Measurements from ENCODE around the gene HBZ. TPM values are rescaled to one million over a fixed set of nuclear protein-coding genes. Genes with fewer than 3 reads are reported as not detected.
"Not testable (repeated sequence)": the region's sequence is repeated elsewhere in the genome, so short reads cannot be mapped to it uniquely, and the experiment has no call there.

HBZ gene

GRCh38 chr16:194516-194915, 42.1 kb downstream of the HBZ start:
- H3K4me1 ChIP-seq (ENCODE audit: control insufficient read depth, low read depth, low read length): no peaks in the 10 kb centered on the region
- no peak overlapping the region for H3K9ac ChIP-seq (ENCODE audit: low read length)
- H3K27me3 ChIP-seq (ENCODE audit: insufficient read depth, low read length, poor library complexity): no peaks in the 10 kb centered on the region
- H3K27ac ChIP-seq (ENCODE audit: low read depth, low read length): no peak overlapping the region
- H2BK15ac ChIP-seq (replicated peaks; ENCODE audit: low read depth): no peak overlapping the region
- H2BK5ac ChIP-seq (ENCODE audit: low read length): no peak overlapping the region
- H3K4me2 ChIP-seq (ENCODE audit: low read length): no peak overlapping the region
- no peak overlapping the region for H2AK5ac ChIP-seq (ENCODE audit: low read length)
- peaks cover 14% of the 10 kb centered on the region for H3K79me1 ChIP-seq (ENCODE audit: low read length)
- H4K5ac ChIP-seq (ENCODE audit: low read length): no peak overlapping the region
- H4K8ac ChIP-seq (ENCODE audit: low read depth, low read length): no peak overlapping the region
- no peak overlapping the region for H3K23ac ChIP-seq (ENCODE audit: low read length)
- H3K4me3 ChIP-seq (ENCODE audit: low read length): no peak overlapping the region
- H2BK120ac ChIP-seq (ENCODE audit: low read depth, low read length): no peak overlapping the region
- no peak overlapping the region for H3K18ac ChIP-seq (ENCODE audit: low read length)
- no peak overlapping the region for H3K56ac ChIP-seq (ENCODE audit: low read length)
- DNase-seq: no peak
- no CpG with 5 or more reads among the region's 6 CpGs for WGBS (ENCODE audit: extremely low coverage, insufficient coverage, low lambda C conversion rate)
- no peaks in the 10 kb centered on the region for H3K79me2 ChIP-seq (ENCODE audit: control insufficient read depth, insufficient read depth, low read length)
- H3K36me3 ChIP-seq (ENCODE audit: control insufficient read depth, insufficient read depth, low read length): peaks cover 36% of the 10 kb centered on the region
- H3K4ac ChIP-seq (ENCODE audit: low read depth, low read length): no peak overlapping the region

GRCh38 chr16:200388-200787, 47.9 kb downstream of the HBZ start:
- no peak overlapping the region for H2BK5ac ChIP-seq (ENCODE audit: low read length)
- H3K79me2 ChIP-seq (ENCODE audit: control insufficient read depth, insufficient read depth, low read length): peaks cover 2% of the 10 kb centered on the region
- H3K4me2 ChIP-seq (ENCODE audit: low read length): no peak overlapping the region
- no peak overlapping the region for H2AK5ac ChIP-seq (ENCODE audit: low read length)
- no peak overlapping the region for H3K9ac ChIP-seq (ENCODE audit: low read length)
- WGBS (ENCODE audit: extremely low coverage, insufficient coverage, low lambda C conversion rate): no CpG with 5 or more reads among the region's 5 CpGs
- H3K18ac ChIP-seq (ENCODE audit: low read length): no peak overlapping the region
- H4K8ac ChIP-seq (ENCODE audit: low read depth, low read length): peak overlapping the region; percentile 17
- H3K4me3 ChIP-seq (ENCODE audit: low read length): no peak overlapping the region
- no peak overlapping the region for H2BK15ac ChIP-seq (replicated peaks; ENCODE audit: low read depth)
- no peak overlapping the region for H3K27ac ChIP-seq (ENCODE audit: low read depth, low read length)
- no peak overlapping the region for H2BK120ac ChIP-seq (ENCODE audit: low read depth, low read length)
- no peaks in the 10 kb centered on the region for H3K4me1 ChIP-seq (ENCODE audit: control insufficient read depth, low read depth, low read length)
- H3K79me1 ChIP-seq (ENCODE audit: low read length): peaks cover 9% of the 10 kb centered on the region
- H4K5ac ChIP-seq (ENCODE audit: low read length): no peak overlapping the region
- no peak overlapping the region for H3K23ac ChIP-seq (ENCODE audit: low read length)
- no peaks in the 10 kb centered on the region for H3K27me3 ChIP-seq (ENCODE audit: insufficient read depth, low read length, poor library complexity)
- no peak overlapping the region for H3K56ac ChIP-seq (ENCODE audit: low read length)
- peaks cover 26% of the 10 kb centered on the region for H3K36me3 ChIP-seq (ENCODE audit: control insufficient read depth, insufficient read depth, low read length)
- H3K4ac ChIP-seq (ENCODE audit: low read depth, low read length): no peak overlapping the region
- peak; percentile 74 for DNase-seq

GRCh38 chr16:203246-203645, 50.8 kb downstream of the HBZ start:
- H3K4ac ChIP-seq (ENCODE audit: low read depth, low read length): no peak overlapping the region
- no peak overlapping the region for H3K9ac ChIP-seq (ENCODE audit: low read length)
- no peak overlapping the region for H3K18ac ChIP-seq (ENCODE audit: low read length)
- no peak for DNase-seq
- peaks cover 10% of the 10 kb centered on the region for H3K79me1 ChIP-seq (ENCODE audit: low read length)
- no peak overlapping the region for H3K4me3 ChIP-seq (ENCODE audit: low read length)
- WGBS (ENCODE audit: extremely low coverage, insufficient coverage, low lambda C conversion rate): no CpG with 5 or more reads among the region's 4 CpGs
- no peak overlapping the region for H3K56ac ChIP-seq (ENCODE audit: low read length)
- H2AK5ac ChIP-seq (ENCODE audit: low read length): no peak overlapping the region
- peaks cover 2% of the 10 kb centered on the region for H3K79me2 ChIP-seq (ENCODE audit: control insufficient read depth, insufficient read depth, low read length)
- H2BK15ac ChIP-seq (replicated peaks; ENCODE audit: low read depth): no peak overlapping the region
- H3K36me3 ChIP-seq (ENCODE audit: control insufficient read depth, insufficient read depth, low read length): peaks cover 28% of the 10 kb centered on the region
- no peak overlapping the region for H3K23ac ChIP-seq (ENCODE audit: low read length)
- no peak overlapping the region for H2BK120ac ChIP-seq (ENCODE audit: low read depth, low read length)
- H3K4me2 ChIP-seq (ENCODE audit: low read length): no peak overlapping the region
- H3K4me1 ChIP-seq (ENCODE audit: control insufficient read depth, low read depth, low read length): no peaks in the 10 kb centered on the region
- H4K8ac ChIP-seq (ENCODE audit: low read depth, low read length): no peak overlapping the region
- H2BK5ac ChIP-seq (ENCODE audit: low read length): no peak overlapping the region
- H3K27ac ChIP-seq (ENCODE audit: low read depth, low read length): no peak overlapping the region
- H4K5ac ChIP-seq (ENCODE audit: low read length): no peak overlapping the region
- no peaks in the 10 kb centered on the region for H3K27me3 ChIP-seq (ENCODE audit: insufficient read depth, low read length, poor library complexity)

- not testable (repeated sequence) for H2BK120ac ChIP-seq (ENCODE audit: low read depth, low read length); H3K23ac ChIP-seq (ENCODE audit: low read length); H2BK15ac ChIP-seq (replicated peaks; ENCODE audit: low read depth); H3K27me3 ChIP-seq (ENCODE audit: insufficient read depth, low read length, poor library complexity); H3K27ac ChIP-seq (ENCODE audit: low read depth, low read length); H3K4ac ChIP-seq (ENCODE audit: low read depth, low read length); H3K4me2 ChIP-seq (ENCODE audit: low read length); H2AK5ac ChIP-seq (ENCODE audit: low read length); H3K18ac ChIP-seq (ENCODE audit: low read length); H4K5ac ChIP-seq (ENCODE audit: low read length); H4K8ac ChIP-seq (ENCODE audit: low read depth, low read length); H3K4me1 ChIP-seq (ENCODE audit: control insufficient read depth, low read depth, low read length); DNase-seq; H3K79me2 ChIP-seq (ENCODE audit: control insufficient read depth, insufficient read depth, low read length); H2BK5ac ChIP-seq (ENCODE audit: low read length); H3K56ac ChIP-seq (ENCODE audit: low read length); H3K9ac ChIP-seq (ENCODE audit: low read length); H3K79me1 ChIP-seq (ENCODE audit: low read length); H3K4me3 ChIP-seq (ENCODE audit: low read length)
- no CpG with 5 or more reads among the region's 9 CpGs for WGBS (ENCODE audit: extremely low coverage, insufficient coverage, low lambda C conversion rate)
- H3K36me3 ChIP-seq (ENCODE audit: control insufficient read depth, insufficient read depth, low read length): peaks cover 24% of the 10 kb centered on the region
Observed at GRCh38 chr16:204046-204445, 51.6 kb downstream of the HBZ start.

Small RNAs within 50 kb of the gene (small RNA-seq; reads per million reads assigned to genes)
- gene RF00019 (ENCODE audit: insufficient read depth): not detected
